Keratinocyte (primary cell): ENCODE measurements around the gene METAP1D. TPM values are rescaled to one million over a fixed set of nuclear protein-coding genes. Genes with fewer than 3 reads are reported as not detected.

Source experiments
- DNase-seq: peaks from one replicate; pipeline ENCODE4 v3.0.0-alpha.2; 2011; ENCODE audit warnings: low read depth, missing footprints, low spot score
- FAIRE-seq: peaks from 2 replicates; lab custom pipeline; 2011; peaks lifted over from hg19 to GRCh38; lab: Jason Lieb, UNC
- H2AFZ ChIP-seq: 2 replicates; pipeline ENCODE4 v1.6.0; 2012; ENCODE audit warnings: low read length, control low read depth, inconsistent platforms; ENCODE audit not compliant: control insufficient read depth
- H3K27ac ChIP-seq: 2 replicates; pipeline ENCODE4 v1.5.1; 2011; ENCODE audit warnings: low read length; ENCODE audit not compliant: control insufficient read depth, insufficient read depth
- H3K27me3 ChIP-seq: 3 replicates; pipeline ENCODE4 v1.6.0; 2011; ENCODE audit warnings: low read length; ENCODE audit not compliant: control insufficient read depth, insufficient read depth; ENCODE audit errors: extremely low read depth
- H3K36me3 ChIP-seq, 2 experiments: 2 replicates in 1 of 2; 3 replicates in 1 of 2; pipeline ENCODE4 v1.5.1; 2011; ENCODE audit warnings: low read length in 2 of 2, mild to moderate bottlenecking in 1 of 2; ENCODE audit not compliant: control insufficient read depth in 2 of 2, insufficient read depth in 2 of 2; ENCODE audit errors: extremely low read depth in 1 of 2
- H3K4me1 ChIP-seq: 3 replicates; pipeline ENCODE4 v1.5.1; 2011; ENCODE audit warnings: low read length; ENCODE audit not compliant: control insufficient read depth, insufficient read depth; ENCODE audit errors: extremely low read depth
- H3K4me2 ChIP-seq: 3 replicates; pipeline ENCODE4 v1.6.0; 2011; ENCODE audit warnings: low read depth, low read length; ENCODE audit not compliant: control insufficient read depth, insufficient read depth; ENCODE audit errors: extremely low read depth
- H3K4me3 ChIP-seq, 3 experiments: fragments of 200-600 bp in 1 of 3; sonication (generic) in 1 of 3; 2 replicates in 2 of 3; 3 replicates in 1 of 3; pipeline ENCODE4 v1.5.1; 2011 to 2016; ENCODE audit warnings: low read length in 3 of 3, mild to moderate bottlenecking in 3 of 3, control low read depth in 2 of 3, inconsistent platforms in 1 of 3, low read depth in 1 of 3, mixed read lengths in 1 of 3, mixed run types in 1 of 3, moderate library complexity in 1 of 3; ENCODE audit not compliant: control insufficient read depth in 2 of 3, insufficient read depth in 2 of 3; ENCODE audit errors: extremely low read depth in 1 of 3
- H3K79me2 ChIP-seq: 2 replicates; pipeline ENCODE4 v1.6.0; 2012; ENCODE audit warnings: low read length; ENCODE audit not compliant: control insufficient read depth, insufficient read depth
- H3K9ac ChIP-seq: 3 replicates; pipeline ENCODE4 v1.6.0; 2011; ENCODE audit warnings: low read length; ENCODE audit not compliant: control insufficient read depth, insufficient read depth; ENCODE audit errors: extremely low read depth
- H3K9me1 ChIP-seq: 3 replicates; pipeline ENCODE4 v1.6.0; 2011; ENCODE audit warnings: low read length; ENCODE audit not compliant: control insufficient read depth, insufficient read depth; ENCODE audit errors: extremely low read depth
- H3K9me3 ChIP-seq: 2 replicates; pipeline ENCODE4 v1.5.1; 2012; ENCODE audit warnings: low read depth, low read length; ENCODE audit not compliant: control insufficient read depth
- H4K20me1 ChIP-seq: 3 replicates; pipeline ENCODE4 v1.6.0; 2011; ENCODE audit warnings: low read length; ENCODE audit not compliant: control insufficient read depth, insufficient read depth; ENCODE audit errors: extremely low read depth
- CTCF ChIP-seq, 3 experiments: IDR thresholded peaks in 1 of 3; conservative IDR thresholded peaks in 1 of 3; optimal IDR thresholded peaks in 1 of 3; 2 replicates in 2 of 3; 3 replicates in 1 of 3; pipeline versions ENCODE3 to v1.5.1; 2011; ENCODE audit warnings: low read length in 3 of 3, mild to moderate bottlenecking in 3 of 3, moderate library complexity in 2 of 3, control low read depth in 1 of 3, inconsistent platforms in 1 of 3; ENCODE audit not compliant: insufficient read depth in 2 of 3; ENCODE audit errors: extremely low read depth in 1 of 3
- EZH2 ChIP-seq: IDR thresholded peaks from one replicate; pipeline ENCODE4 v1.6.1; 2012; ENCODE audit warnings: inconsistent platforms, mild to moderate bottlenecking, low read length, moderate library complexity
- dilution Hi-C: fragments of 300-500 bp; cut with MboI; formaldehyde crosslinking; loops from one replicate; pipeline ENCODE4 v1.7.0; 2020; ENCODE audit warnings: low sequenced_read_pairs; ENCODE audit not compliant: extremely low pct_ligation_motif_present
- polyA plus RNA-seq, 5 experiments: library from polyadenylated mRNA; depleted of rRNA in 3 of 5; stranded (reverse) in 3 of 5; stranded (forward) in 1 of 5; unstranded in 1 of 5; fragments of >200 nt; gene quantifications; 1 replicate in 1 of 5; 2 replicates in 3 of 5; 3 replicates in 1 of 5; pipeline versions ENCODE4 v1.2.1 to v1.2.3, GENCODE V29; 2011 to 2012; ENCODE audit warnings: missing spikeins in 2 of 5, low read depth in 1 of 5, low replicate concordance in 1 of 5

Gene METAP1D
- polyA plus RNA-seq, 1 donor (not counting 4 experiments of a cell fraction or from before 2014, with no cell fraction given): 5.1 TPM

GRCh38 chr2:172098287-172098649 lies 98.5 kb downstream of the METAP1D start:
- Histone ChIP-seq H3K79me2 (no peaks in the 10 kb centered on the region), H3K4me2 (peak overlapping the region; percentile 78), H4K20me1 (no peaks in the 10 kb centered on the region), H3K27ac (peak overlapping the region; percentile 92), H3K36me3 (no peaks in the 10 kb centered on the region), H2AFZ (no peak overlapping the region), H3K27me3 (peaks cover 19% of the 10 kb centered on the region), H3K9me3 (no peaks in the 10 kb centered on the region), H3K9me1 (no peaks in the 10 kb centered on the region), H3K9ac (peak overlapping the region; percentile 88), H3K4me3 (peak overlapping the region in 1 of 3 experiments; percentile 39), H3K4me1 (peaks cover 66% of the 10 kb centered on the region)
- dilution Hi-C loops: no loop called here
- TF ChIP-seq EZH2: no peak
- TF ChIP-seq CTCF (optimal IDR thresholded peaks at IDR 0.05 in 1 of 3, IDR thresholded peaks at IDR 0.05 in 1 of 3, conservative IDR thresholded peaks at IDR 0.05 in 1 of 3; ENCODE audit: extremely low read depth in 1 of 3, insufficient read depth in 2 of 3, low read length in 3 of 3): no peak
- DNase-seq (no peak), FAIRE-seq (peak; percentile 44)

- Histone ChIP-seq H3K27ac (peak overlapping the region; percentile 92), H3K9me1 (no peaks in the 10 kb centered on the region), H3K36me3 (no peaks in the 10 kb centered on the region), H3K9ac (peak overlapping the region; percentile 88), H4K20me1 (no peaks in the 10 kb centered on the region), H3K4me1 (peaks cover 66% of the 10 kb centered on the region), H3K27me3 (peaks cover 13% of the 10 kb centered on the region), H3K4me3 (peak overlapping the region; percentile 8 to 42 (median 39)), H3K9me3 (no peaks in the 10 kb centered on the region), H3K4me2 (peak overlapping the region; percentile 78), H2AFZ (peak overlapping the region; percentile 75), H3K79me2 (no peaks in the 10 kb centered on the region)
- dilution Hi-C loops: no loop called here
- TF ChIP-seq EZH2 (no peak), CTCF (optimal IDR thresholded peaks at IDR 0.05 in 1 of 3, IDR thresholded peaks at IDR 0.05 in 1 of 3, conservative IDR thresholded peaks at IDR 0.05 in 1 of 3; ENCODE audit: extremely low read depth in 1 of 3, insufficient read depth in 2 of 3, low read length in 3 of 3) (no peak)
- no peak for DNase-seq
- FAIRE-seq: peak; percentile 82
Measured at GRCh38 chr2:172098650-172099471, 99.1 kb downstream of the METAP1D start.
